ENCODE results near the gene SLC30A4.

SLC30A4 gene

DNA sequence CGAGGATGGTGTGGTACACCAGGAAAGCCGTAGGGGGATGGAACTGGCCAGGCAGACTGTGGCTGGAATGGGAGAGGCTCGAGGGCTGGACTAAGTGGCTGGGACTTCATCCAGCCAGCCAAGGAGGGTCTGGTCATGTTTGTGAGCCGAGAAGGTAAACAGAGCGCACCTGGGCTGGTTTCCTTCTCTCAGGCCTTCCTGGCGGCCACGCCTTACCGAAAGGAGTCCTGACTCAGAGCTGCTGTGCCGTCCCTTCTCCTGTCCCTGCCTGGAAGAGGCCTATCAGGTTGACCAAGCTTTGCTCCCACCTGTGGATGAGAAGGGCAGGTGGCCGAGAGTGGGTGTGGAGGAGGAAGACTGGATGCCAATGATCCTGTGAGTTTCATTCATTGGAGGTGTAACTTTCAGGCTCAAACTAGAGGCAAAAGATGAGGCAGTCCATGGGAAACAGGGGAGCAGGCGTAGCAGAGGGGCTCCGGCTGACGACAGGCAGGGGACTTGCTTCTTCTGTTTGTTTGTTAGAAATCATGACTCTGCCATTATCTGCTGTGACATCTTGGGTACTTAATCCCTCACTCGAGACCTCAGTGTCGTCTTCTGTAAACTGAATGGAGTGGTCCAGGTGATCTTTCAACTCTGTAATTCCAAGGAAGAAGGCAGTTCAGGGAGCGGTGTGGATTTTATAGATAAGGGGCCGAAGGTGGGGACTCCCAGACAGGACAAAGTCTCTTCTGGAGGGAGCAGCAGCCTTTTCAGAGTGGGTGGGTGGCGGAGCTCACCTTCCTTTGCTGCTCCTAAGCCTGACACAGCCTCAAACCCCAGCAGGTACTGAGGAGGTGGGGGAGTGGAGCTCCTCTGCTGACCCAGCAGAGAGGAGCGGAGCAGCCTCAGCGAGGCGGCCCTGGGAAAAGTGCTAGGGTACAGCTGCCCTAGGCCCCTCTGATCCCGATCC, 72.4 kb downstream of the SLC30A4 start:
- DNase-seq: no peak

DNA sequence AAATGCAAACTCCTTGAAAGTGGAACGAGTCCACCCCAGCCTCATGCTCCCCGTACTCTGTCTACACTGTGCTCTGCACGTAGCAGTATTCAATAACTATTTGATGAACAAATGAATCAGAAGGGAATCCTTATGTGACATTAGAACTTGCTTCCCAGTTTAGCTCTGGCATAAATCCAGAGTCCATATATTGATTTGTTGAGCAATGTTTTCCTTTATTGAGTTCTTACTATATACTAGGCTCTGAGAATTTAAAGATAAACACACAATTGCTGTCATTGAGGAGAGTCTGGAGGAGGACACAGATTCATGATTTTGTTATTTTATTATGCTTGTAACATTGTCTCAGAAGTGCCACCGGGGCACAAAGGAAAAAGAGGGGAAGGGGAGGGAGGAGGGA, 73.2 kb downstream of the SLC30A4 start:
- DNase-seq: no peak

DNA sequence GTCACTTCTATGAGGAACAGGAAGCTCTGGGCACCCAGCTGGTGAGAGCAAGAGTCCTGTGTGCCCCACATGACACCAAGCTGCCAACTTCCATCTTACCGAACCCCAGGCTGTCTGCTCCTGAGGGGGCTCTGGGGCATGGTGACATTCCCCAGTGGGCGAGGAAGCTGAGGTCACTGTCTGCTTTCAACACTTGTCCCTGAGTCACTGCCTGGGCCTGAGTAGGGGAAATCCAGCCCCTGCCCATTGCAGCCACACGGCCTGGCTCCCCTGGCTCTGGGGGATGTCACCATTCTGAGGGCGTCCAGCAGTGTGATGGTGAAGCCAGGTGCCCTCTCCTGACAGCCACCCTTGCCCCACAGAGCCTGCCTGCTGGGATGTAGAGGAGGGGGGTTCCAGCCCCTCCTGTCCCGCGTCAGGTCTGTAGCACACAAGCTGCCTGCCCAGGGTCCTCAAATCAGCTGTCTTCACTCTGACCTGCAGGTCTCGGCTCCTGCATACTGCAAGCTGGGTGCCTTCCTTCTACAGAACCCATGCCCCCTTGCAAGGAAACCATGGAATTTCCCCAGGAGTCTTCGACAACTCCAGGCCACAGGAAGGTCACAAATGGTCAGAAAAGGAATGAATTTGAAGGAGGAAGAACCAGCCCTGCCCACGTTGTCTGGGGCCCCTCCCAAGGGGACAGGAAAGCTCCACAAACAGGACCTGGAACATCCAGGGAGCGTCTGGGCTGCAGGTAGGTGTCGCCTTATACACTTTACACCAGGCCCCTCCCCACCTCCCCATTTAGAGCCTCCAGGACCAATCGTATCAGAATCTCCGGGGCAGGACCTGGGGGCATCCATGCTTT, 74.3 kb downstream of the SLC30A4 start:
- no peak for DNase-seq

DNA sequence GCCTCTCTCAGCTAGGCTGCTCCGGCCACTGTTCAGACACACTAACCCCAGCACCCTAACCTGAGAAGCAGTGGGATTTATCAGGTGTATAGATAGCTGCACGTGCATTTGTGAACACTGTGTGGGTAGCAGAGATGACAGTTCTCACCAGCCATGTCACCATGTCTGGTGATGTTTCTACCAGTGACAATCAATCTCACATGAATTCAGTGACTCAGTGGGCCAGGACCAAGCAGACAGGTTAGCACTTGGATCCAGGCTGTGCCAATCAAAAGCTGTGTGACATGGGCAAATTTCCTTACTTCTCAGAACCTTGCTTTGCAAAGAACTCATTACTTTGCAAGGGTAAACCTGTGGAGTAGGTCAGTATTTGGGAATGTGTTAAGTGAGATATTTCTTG, 78.9 kb downstream of the SLC30A4 start:
- DNase-seq: no peak

DNA sequence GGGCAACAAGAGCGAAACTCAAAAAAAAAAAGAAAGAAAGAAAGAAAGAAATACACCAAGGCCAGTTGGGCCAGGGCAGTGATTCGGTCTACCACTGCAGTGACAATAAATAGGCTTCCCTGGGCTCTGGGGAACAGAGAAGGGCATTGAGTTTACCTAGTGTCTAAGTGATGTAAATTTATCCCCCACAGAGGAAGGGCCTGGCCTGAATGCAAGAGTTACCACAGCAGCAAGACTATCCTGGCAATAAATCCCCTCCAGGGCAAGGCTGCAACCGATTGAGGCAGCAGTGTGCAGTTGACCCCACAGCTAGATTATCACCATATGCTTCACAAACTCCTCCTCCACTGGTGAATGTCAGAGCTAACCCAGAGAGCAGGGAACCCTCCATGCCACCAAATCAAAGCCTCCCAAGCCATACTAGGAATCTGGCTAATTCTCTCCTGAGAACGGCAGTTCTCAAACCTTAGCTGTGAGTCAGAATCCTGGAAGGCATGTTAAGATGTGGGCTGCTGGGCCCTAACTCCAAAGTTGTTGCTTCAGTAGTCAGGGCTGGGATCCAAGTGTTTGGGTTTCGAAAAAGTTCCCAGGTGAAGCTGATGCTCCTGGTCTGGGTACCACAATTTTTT, 79.9 kb downstream of the SLC30A4 start:
- DNase-seq: no peak

DNA sequence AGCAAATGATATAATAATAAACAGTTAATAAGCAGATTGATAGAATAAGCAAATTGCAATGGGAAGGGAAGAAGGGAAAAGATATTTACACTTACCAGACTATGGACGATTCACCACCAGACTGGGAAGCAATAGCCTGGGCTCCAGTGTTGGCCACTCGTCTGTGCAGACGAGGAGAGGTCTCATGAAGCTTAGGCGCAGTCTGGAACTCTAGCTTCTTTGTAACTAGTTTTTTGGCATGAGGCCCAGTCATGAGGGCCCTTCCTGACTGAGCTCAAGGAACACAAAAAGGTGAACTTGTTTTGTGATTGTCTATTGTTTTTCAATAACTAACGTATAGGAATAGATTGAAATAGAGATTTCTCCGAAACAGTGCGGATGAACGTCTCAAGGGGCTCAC, 80.9 kb downstream of the SLC30A4 start:
- DNase-seq: no peak

DNA sequence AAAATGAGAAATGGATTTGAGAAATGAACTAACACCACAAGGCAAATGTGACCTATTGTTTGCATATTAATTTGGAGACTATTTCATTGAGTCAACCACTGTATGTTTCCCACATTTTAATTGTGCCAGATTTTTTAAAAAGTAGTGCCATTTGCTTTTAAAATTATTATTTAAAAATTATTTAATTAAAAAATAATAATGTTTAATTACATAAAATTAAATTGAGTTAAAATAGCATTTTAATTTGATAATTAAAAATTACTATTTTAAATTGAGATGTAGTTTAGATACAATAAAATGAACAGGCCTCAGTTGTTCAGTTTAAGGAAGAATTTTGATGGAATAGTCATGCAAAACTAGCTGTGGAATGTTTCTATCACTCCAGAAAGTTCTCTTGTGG, 81.5 kb downstream of the SLC30A4 start:
- no peak for DNase-seq

DNA sequence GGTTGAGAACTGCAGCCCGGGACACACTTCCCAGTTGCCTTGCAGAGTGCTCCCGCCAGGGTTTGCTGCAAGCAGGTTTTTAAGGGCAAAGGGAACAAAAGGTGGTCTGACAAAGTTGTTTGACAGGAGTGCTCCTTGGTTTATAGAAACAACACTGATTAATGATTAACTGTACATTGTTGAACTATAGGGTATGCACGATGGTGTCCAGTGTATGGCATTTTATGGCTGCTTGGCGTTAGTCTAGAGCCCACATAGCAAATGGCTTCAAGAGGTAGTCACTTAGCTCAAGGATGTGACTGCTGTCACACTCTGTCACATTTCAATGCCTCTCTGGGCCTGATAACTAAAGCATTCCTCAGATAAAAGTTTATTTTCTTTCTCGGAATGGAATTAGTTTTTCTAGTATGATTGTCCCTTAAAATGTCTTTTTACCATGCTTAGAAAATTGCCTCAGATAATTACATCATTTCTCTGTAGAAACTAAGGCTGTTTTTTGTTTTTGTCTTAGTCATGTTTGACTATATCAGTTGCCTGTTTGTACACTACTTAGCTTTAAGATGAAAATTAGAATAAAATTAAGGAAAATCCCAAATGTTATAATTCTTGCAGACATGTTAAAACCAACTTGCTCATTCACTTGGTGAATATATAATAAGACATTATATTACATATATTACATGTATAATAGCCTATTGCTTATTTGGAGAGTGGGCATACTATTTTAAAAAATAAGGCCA, 82.9 kb downstream of the SLC30A4 start:
- DNase-seq: no peak

DNA sequence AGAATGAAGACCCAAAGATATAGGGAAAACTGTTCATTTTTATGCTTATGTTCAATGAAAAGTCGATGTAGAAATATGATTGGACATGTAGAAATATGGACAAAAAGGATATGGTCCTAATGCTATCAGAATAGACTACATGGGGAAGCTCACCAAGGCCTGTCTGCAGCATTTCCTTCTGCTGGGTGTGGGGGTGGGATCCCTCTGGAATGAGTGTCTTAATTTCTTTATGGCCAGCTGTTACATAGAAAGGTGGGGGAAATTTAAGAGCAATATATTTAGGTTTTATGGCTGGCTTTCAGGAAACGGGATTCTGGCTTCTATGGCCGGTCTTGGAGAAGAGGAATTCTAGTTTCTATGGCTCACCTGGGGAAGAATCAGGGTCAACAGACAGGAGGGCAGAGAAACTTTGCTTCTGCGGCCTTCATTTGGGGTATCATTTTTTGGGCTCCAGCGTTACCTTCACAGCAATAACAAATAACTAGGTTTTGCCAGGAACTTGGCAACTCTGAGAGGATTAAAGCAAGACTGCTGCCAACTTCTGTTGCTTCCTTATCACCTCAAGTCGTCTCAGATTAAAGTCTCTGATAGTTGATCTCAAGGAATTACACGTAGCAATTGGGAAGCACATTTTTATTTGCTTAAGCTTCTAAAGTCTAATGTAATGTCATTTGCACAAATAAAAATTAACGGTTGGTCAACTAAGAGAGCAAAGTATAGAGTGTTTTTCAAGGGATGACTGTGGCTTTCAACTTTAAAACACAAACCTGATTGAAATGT, 87.2 kb downstream of the SLC30A4 start:
- no peak for DNase-seq

DNA sequence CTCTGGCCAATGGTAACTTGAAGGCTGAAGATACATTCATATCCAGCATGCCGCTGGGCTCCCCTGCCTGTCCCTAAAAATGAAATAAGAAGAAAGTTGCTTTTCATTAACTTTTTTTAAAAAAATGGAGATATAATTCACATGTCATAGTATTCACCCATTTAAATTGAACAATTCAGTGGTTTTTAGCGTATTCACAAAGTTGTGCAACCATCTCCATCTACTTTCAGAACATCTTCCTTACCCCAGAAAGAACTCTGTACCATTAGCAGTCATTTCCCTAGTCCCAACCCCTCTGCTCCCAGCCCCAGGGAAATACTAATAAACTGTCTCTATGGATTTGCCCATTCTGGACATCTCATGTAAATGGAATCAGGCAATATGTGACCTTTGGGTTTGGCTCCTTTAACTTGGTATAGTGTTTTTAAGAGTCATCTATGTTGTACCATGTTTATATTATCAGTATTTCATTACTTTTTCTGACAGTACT, 88.4 kb downstream of the SLC30A4 start:
- DNase-seq: no peak

DNA sequence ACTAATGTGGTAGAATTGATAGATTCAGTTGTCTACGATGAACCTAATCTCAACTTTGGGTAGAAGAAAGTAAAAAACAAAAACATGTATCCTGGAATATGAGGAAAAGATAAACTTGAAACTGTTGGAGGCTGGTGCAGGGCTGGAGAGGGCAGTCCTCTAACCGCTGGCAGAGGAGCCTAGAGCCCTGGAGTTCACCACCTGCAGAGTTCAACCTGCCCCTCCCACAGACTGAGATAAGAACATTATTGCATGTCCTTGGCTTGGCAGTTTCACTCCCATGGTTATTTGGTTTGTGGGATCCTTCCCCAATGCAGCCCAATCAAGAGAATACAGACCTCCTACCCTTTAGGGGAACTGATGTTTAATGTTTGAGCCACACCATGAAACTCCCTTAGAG, 91.0 kb downstream of the SLC30A4 start:
- no peak for DNase-seq

DNA sequence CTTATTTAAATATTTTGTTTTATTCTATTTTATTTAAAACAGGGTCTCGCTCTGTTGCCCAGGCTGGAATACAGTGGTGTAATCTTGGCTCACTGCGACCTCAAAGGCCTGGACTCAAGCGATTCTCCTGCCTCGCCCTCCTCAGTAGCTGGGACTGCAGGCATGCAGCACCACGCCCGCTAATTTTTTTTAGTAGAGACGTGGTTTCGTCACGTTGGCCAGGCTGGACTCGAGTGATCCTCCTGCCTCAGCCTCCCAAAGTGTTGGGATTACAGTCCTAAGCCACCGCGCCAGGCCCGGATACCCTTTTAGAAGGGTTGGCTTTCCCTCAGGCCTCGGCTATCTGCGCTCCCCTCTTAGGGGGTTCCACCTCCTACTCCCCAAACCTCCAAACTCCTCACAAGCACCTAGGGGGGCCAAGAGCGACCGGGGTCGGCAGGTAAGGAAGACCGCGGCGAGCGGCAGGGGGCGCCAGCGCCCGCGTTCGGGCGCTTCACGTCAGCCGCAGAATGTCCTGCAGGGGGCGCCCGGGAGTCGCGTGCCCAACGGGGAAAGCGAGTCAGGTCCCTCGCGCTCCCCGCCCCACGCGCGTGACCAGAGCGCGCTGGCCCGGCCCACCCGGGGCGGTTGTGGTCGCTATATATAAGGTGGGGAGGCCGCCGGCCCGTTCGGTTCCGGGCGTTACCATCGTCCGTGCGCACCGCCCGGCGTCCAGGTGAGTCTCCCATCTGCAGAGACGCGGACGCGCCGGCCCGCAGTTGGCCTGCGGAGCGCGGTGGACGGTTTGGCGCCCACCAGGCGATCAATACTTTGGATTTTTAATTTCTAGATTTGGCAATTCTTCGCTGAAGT, 92.4 kb downstream of the SLC30A4 start:
- peak; percentile 83 for DNase-seq
